Neutrophil (primary cell): ENCODE data around the gene MYOF.

Experiments
- H3K27ac ChIP-seq: fragments of 200-600 bp; sonication (generic); 2 replicates; pipeline ENCODE4 v1.5.1; 2016; ENCODE audit warnings: mild to moderate bottlenecking, moderate library complexity
- H3K27me3 ChIP-seq: fragments of 200-600 bp; sonication (generic); 2 replicates; pipeline ENCODE4 v1.6.0; 2016; ENCODE audit warnings: mild to moderate bottlenecking
- H3K36me3 ChIP-seq: fragments of 200-600 bp; sonication (generic); 2 replicates; pipeline ENCODE4 v1.5.1; 2017
- H3K4me1 ChIP-seq, 2 experiments: fragments of 200-600 bp in 1 of 2; sonication (generic) in 1 of 2; 1 replicate in 1 of 2; 2 replicates in 1 of 2; pipeline versions ENCODE4 v1.5.1 to v1.6.1; 2013 to 2016; ENCODE audit warnings: low read depth in 1 of 2, low read length in 1 of 2, mild to moderate bottlenecking in 1 of 2, moderate library complexity in 1 of 2; ENCODE audit not compliant: control insufficient read depth in 1 of 2, insufficient read depth in 1 of 2
- H3K4me3 ChIP-seq, 2 experiments: fragments of 200-600 bp in 1 of 2; sonication (generic) in 1 of 2; 1 replicate in 1 of 2; 2 replicates in 1 of 2; pipeline ENCODE4 v1.5.1; 2013 to 2016; ENCODE audit warnings: low read depth in 1 of 2, low read length in 1 of 2, mild to moderate bottlenecking in 1 of 2, moderate library complexity in 1 of 2
- H3K9me3 ChIP-seq: fragments of 200-600 bp; sonication (generic); 2 replicates; pipeline ENCODE4 v1.5.1; 2016
- CTCF ChIP-seq: fragments of 200-600 bp; sonication (generic); IDR thresholded peaks from 2 replicates; pipeline ENCODE4 v1.5.1; 2016; ENCODE audit warnings: antibody characterized with exemption

MYOF gene

GRCh38 chr10:93393211-93393610 lies 88.9 kb downstream of the MYOF start:
- Histone ChIP-seq H3K36me3 (no peaks in the 10 kb centered on the region), H3K4me1 (no peaks in the 10 kb centered on the region), H3K27me3 (peaks cover 12% of the 10 kb centered on the region), H3K4me3 (no peak overlapping the region), H3K9me3 (no peaks in the 10 kb centered on the region), H3K27ac (no peak overlapping the region)
- no peak for TF ChIP-seq CTCF

GRCh38 chr10:93392121-93392520 lies 90.0 kb downstream of the MYOF start:
- no peak for TF ChIP-seq CTCF
- no peaks in the 10 kb centered on the region for H3K4me1 ChIP-seq
- H3K4me3 ChIP-seq, result no peak overlapping the region
- peaks cover 12% of the 10 kb centered on the region for H3K27me3 ChIP-seq
- no peak overlapping the region for H3K27ac ChIP-seq
- no peaks in the 10 kb centered on the region for H3K9me3 ChIP-seq
- H3K36me3 ChIP-seq, result no peaks in the 10 kb centered on the region

GRCh38 chr10:93390306-93391090 lies 91.6 kb downstream of the MYOF start:
- Histone ChIP-seq H3K4me1 (no peaks in the 10 kb centered on the region), H3K27ac (no peak overlapping the region), H3K27me3 (peaks cover 12% of the 10 kb centered on the region), H3K36me3 (no peaks in the 10 kb centered on the region), H3K9me3 (no peaks in the 10 kb centered on the region), H3K4me3 (no peak overlapping the region)
- no peak for TF ChIP-seq CTCF

- no peak for TF ChIP-seq CTCF
- Histone ChIP-seq H3K27ac (no peak overlapping the region), H3K36me3 (no peaks in the 10 kb centered on the region), H3K4me1 (no peaks in the 10 kb centered on the region), H3K9me3 (no peaks in the 10 kb centered on the region), H3K27me3 (peaks cover 12% of the 10 kb centered on the region), H3K4me3 (no peak overlapping the region)
Observed at GRCh38 chr10:93386631-93387369, 95.3 kb downstream of the MYOF start.

GRCh38 chr10:93385345-93385744 lies 96.8 kb downstream of the MYOF start:
- H3K9me3 ChIP-seq, result no peaks in the 10 kb centered on the region
- no peak overlapping the region for H3K4me3 ChIP-seq
- H3K4me1 ChIP-seq, result no peaks in the 10 kb centered on the region
- H3K36me3 ChIP-seq, result no peaks in the 10 kb centered on the region
- H3K27ac ChIP-seq, result no peak overlapping the region
- H3K27me3 ChIP-seq, result peaks cover 8% of the 10 kb centered on the region
- no peak for TF ChIP-seq CTCF
